H9 (cell line): ENCODE measurements around the gene FOXN4. TPM values are rescaled to one million over a fixed set of nuclear protein-coding genes. Genes with fewer than 3 reads are reported as not detected.

Experiments
- DNase-seq: peaks from one replicate; pipeline ENCODE4 v3.0.0-alpha.2; 2017
- H2AFZ ChIP-seq: one replicate; pipeline ENCODE4 v1.6.1; 2013; ENCODE audit warnings: mild to moderate bottlenecking, low read length, control low read depth, moderate library complexity
- H2AK5ac ChIP-seq: 2 replicates; pipeline ENCODE4 v1.6.1; 2013; ENCODE audit warnings: low read length, control low read depth, mixed read lengths; ENCODE audit not compliant: insufficient read length
- H2BK120ac ChIP-seq: one replicate; pipeline ENCODE4 v1.6.1; 2013; ENCODE audit warnings: low read depth, mild to moderate bottlenecking, low read length, control low read depth, inconsistent platforms; ENCODE audit not compliant: poor library complexity, severe bottlenecking
- H2BK12ac ChIP-seq: 2 replicates; pipeline ENCODE4 v1.6.1; 2013; ENCODE audit warnings: low read length, control low read depth, mixed read lengths, low read depth; ENCODE audit not compliant: insufficient read length
- H2BK15ac ChIP-seq: 2 replicates; pipeline ENCODE4 v1.6.1; 2013; ENCODE audit warnings: low read depth, low read length, control low read depth
- H2BK20ac ChIP-seq: one replicate; pipeline ENCODE4 v1.6.1; 2013; ENCODE audit warnings: low read depth, mild to moderate bottlenecking, low read length, control low read depth, inconsistent platforms; ENCODE audit not compliant: poor library complexity, severe bottlenecking
- H2BK5ac ChIP-seq: 2 replicates; pipeline ENCODE4 v1.6.1; 2013; ENCODE audit warnings: low read length, control low read depth, mixed read lengths; ENCODE audit not compliant: insufficient read length
- H3K14ac ChIP-seq: 2 replicates; pipeline ENCODE4 v1.6.1; 2013; ENCODE audit warnings: low read length, control low read depth; ENCODE audit not compliant: insufficient read depth
- H3K18ac ChIP-seq: 2 replicates; pipeline ENCODE4 v1.6.1; 2013; ENCODE audit warnings: low read depth, mild to moderate bottlenecking, mixed read lengths, low read length, control low read depth; ENCODE audit not compliant: insufficient read length
- H3K23ac ChIP-seq: 2 replicates; pipeline ENCODE4 v1.6.1; 2013; ENCODE audit warnings: low read length, control low read depth, mixed read lengths, low read depth; ENCODE audit not compliant: insufficient read length
- H3K23me2 ChIP-seq: 2 replicates; pipeline ENCODE4 v1.6.1; 2013; ENCODE audit warnings: low read depth, mild to moderate bottlenecking, mixed read lengths, low read length, control low read depth; ENCODE audit not compliant: insufficient read length, poor library complexity, severe bottlenecking
- H3K27ac ChIP-seq: 2 replicates; pipeline ENCODE4 v1.5.1; 2013; ENCODE audit warnings: low read length, control low read depth, mixed read lengths, low read depth; ENCODE audit not compliant: insufficient read length
- H3K27me3 ChIP-seq: 2 replicates; pipeline ENCODE4 v1.6.1; 2013; ENCODE audit warnings: low read length, control low read depth, inconsistent platforms; ENCODE audit not compliant: insufficient read depth
- H3K4ac ChIP-seq: 2 replicates; pipeline ENCODE4 v1.6.1; 2013; ENCODE audit warnings: low read depth, mild to moderate bottlenecking, control low read depth, inconsistent platforms, low read length, moderate library complexity
- H3K4me1 ChIP-seq: 2 replicates; pipeline ENCODE4 v1.6.1; 2013; ENCODE audit warnings: low read length, control low read depth, inconsistent platforms; ENCODE audit not compliant: insufficient read depth
- H3K4me2 ChIP-seq: 2 replicates; pipeline ENCODE4 v1.6.1; 2013; ENCODE audit warnings: low read length, control low read depth, mixed read lengths; ENCODE audit not compliant: insufficient read length, insufficient read depth
- H3K56ac ChIP-seq: 2 replicates; pipeline ENCODE4 v1.6.1; 2013; ENCODE audit warnings: low read depth, mild to moderate bottlenecking, mixed read lengths, low read length, control low read depth; ENCODE audit not compliant: insufficient read length
- H3K79me1 ChIP-seq: 2 replicates; pipeline ENCODE4 v1.6.1; 2013; ENCODE audit warnings: low read depth, mild to moderate bottlenecking, moderate library complexity, low read length, control low read depth, inconsistent platforms; ENCODE audit not compliant: insufficient read depth, poor library complexity, severe bottlenecking
- H3K79me2 ChIP-seq: 2 replicates; pipeline ENCODE4 v1.6.1; 2013; ENCODE audit warnings: low read length, control low read depth, inconsistent platforms; ENCODE audit not compliant: insufficient read depth
- H3K9ac ChIP-seq: 2 replicates; pipeline ENCODE4 v1.6.1; 2013; ENCODE audit warnings: low read length, control low read depth, mixed read lengths; ENCODE audit not compliant: insufficient read length; ENCODE audit errors: extremely low read depth
- H3K9me3 ChIP-seq: one replicate; pipeline ENCODE4 v1.6.1; 2013; ENCODE audit warnings: low read depth, low read length, inconsistent platforms; ENCODE audit not compliant: control insufficient read depth
- H3T11ph ChIP-seq: one replicate; pipeline ENCODE4 v1.6.1; 2013; ENCODE audit warnings: mild to moderate bottlenecking, low read length, control low read depth, inconsistent platforms
- H4K20me1 ChIP-seq: one replicate; pipeline ENCODE4 v1.6.1; 2013; ENCODE audit not compliant: control insufficient read depth, insufficient read length, insufficient read depth
- H4K5ac ChIP-seq: 2 replicates; pipeline ENCODE4 v1.6.1; 2013; ENCODE audit warnings: low read depth, mild to moderate bottlenecking, mixed read lengths, low read length, control low read depth; ENCODE audit not compliant: insufficient read length
- H4K8ac ChIP-seq: replicated peaks from 2 replicates; pipeline ENCODE4 v1.6.1; 2013; ENCODE audit warnings: low read length, control low read depth, mixed read lengths, low read depth; ENCODE audit not compliant: insufficient read length
- H4K91ac ChIP-seq: 2 replicates; pipeline ENCODE4 v1.6.1; 2013; ENCODE audit warnings: low read depth, mild to moderate bottlenecking, moderate library complexity, mixed read lengths, low read length, control low read depth; ENCODE audit not compliant: insufficient read length
- H3K27ac Mint-ChIP-seq, 3 experiments: 2 replicates in 2 of 3; 3 replicates in 1 of 3; pipeline ENCODE4 v1.8.0; 2020 to 2021; ENCODE audit warnings: mixed read lengths in 3 of 3, mild to moderate bottlenecking in 1 of 3, moderate library complexity in 1 of 3
- H3K27me3 Mint-ChIP-seq: 2 replicates; pipeline ENCODE4 v1.8.0; 2021; ENCODE audit warnings: low read depth, mild to moderate bottlenecking, moderate library complexity, mixed read lengths
- H3K36me3 Mint-ChIP-seq, 3 experiments: 2 replicates in 2 of 3; 3 replicates in 1 of 3; pipeline ENCODE4 v1.8.0; 2020 to 2021; ENCODE audit warnings: low read depth in 3 of 3, mixed read lengths in 3 of 3; ENCODE audit not compliant: insufficient read depth in 1 of 3
- H3K4me1 Mint-ChIP-seq, 2 experiments: 2 replicates each; pipeline ENCODE4 v1.8.0; 2020; ENCODE audit warnings: mixed read lengths in 2 of 2
- H3K4me3 Mint-ChIP-seq, 2 experiments: 2 replicates in 1 of 2; 3 replicates in 1 of 2; pipeline ENCODE4 v1.8.0; 2020 to 2021; ENCODE audit warnings: mild to moderate bottlenecking in 2 of 2, mixed read lengths in 2 of 2, moderate library complexity in 1 of 2
- H3K9me3 Mint-ChIP-seq, 2 experiments: 2 replicates in 1 of 2; 3 replicates in 1 of 2; pipeline ENCODE4 v1.8.0; 2020; ENCODE audit warnings: mild to moderate bottlenecking in 2 of 2, mixed read lengths in 2 of 2, moderate library complexity in 1 of 2
- WGBS: extraction: QIAGEN DNeasy Blood & Tissue Kit; methylation state at CpG from one replicate; pipeline ENCODE4 v1.1.7; 2013; ENCODE audit warnings: missing lambda C conversion rate, low lambda C conversion rate, mixed read lengths; ENCODE audit not compliant: insufficient read length; ENCODE audit errors: extremely low coverage; 5-methylcytosine and 5-hydroxymethylcytosine counted together
- total RNA-seq: library from RNA; stranded (reverse); gene quantifications from 2 replicates; pipeline ENCODE4 v1.2.1, GENCODE V29; 2021
- TF ChIP-seq, protein P1 (sequence below): fragments of 200-600 bp; sonication (generic); conservative IDR thresholded peaks from 3 replicates; pipeline ENCODE4 v1.8.0; 2021; ENCODE audit warnings: antibody characterized with exemption, mild to moderate bottlenecking

Gene FOXN4
- total RNA-seq, 1 experiment from 2014 or later = 0.39 TPM

DNA sequence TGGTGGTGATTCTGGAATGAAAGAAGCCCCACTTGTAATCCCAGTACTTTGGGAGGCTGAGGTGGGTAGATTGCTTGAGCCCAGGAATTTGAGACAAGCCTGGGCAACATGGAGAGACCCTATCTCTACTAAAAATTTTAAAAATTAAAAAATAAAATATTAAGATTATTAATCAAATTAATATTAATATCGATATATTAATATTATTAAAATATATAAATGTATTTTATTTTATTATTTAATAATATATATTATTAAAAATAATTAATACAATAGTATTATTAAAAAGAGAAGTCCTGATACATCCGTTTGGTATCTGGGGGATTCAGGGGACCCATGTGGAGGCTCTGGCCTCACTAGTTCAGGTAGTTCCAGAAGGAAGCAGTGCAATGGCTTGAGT lies 68.7 kb downstream of the FOXN4 start:
- no peak overlapping the region for H3K4me3 Mint-ChIP-seq
- Histone ChIP-seq H3K9ac (no peak overlapping the region), H3K9me3 (no peaks in the 10 kb centered on the region), H3K4ac (no peak overlapping the region), H3K27ac (no peak overlapping the region), H3K56ac (no peak overlapping the region), H2BK12ac (no peak overlapping the region), H3K79me2 (no peaks in the 10 kb centered on the region), H4K5ac (no peak overlapping the region), H3K23me2 (no peaks in the 10 kb centered on the region), H3K18ac (no peak overlapping the region), H2AK5ac (no peak overlapping the region), H2BK5ac (no peak overlapping the region), H4K8ac (no peak overlapping the region), H4K20me1 (peaks cover 4% of the 10 kb centered on the region), H3K79me1 (no peaks in the 10 kb centered on the region), H4K91ac (no peak overlapping the region), H3K14ac (no peak overlapping the region), H3T11ph (no peak overlapping the region), H2BK15ac (no peak overlapping the region), H3K27me3 (no peaks in the 10 kb centered on the region), H2AFZ (no peak overlapping the region), H3K4me2 (no peak overlapping the region), H2BK20ac (no peak overlapping the region), H3K23ac (no peak overlapping the region), H3K4me1 (no peaks in the 10 kb centered on the region), H2BK120ac (no peak overlapping the region)
- no peaks in the 10 kb centered on the region for H3K27me3 Mint-ChIP-seq
- WGBS = no CpG with 5 or more reads among the region's 2 CpGs
- DNase-seq = no peak
- H3K4me1 Mint-ChIP-seq = no peaks in the 10 kb centered on the region
- H3K9me3 Mint-ChIP-seq = no peaks in the 10 kb centered on the region
- peaks cover 0 to 34% (median 28%) of the 10 kb centered on the region in 3 experiments; a peak in 5 of 7 replicates for H3K36me3 Mint-ChIP-seq
- H3K27ac Mint-ChIP-seq = no peak overlapping the region
- TF ChIP-seq, protein P1, sequence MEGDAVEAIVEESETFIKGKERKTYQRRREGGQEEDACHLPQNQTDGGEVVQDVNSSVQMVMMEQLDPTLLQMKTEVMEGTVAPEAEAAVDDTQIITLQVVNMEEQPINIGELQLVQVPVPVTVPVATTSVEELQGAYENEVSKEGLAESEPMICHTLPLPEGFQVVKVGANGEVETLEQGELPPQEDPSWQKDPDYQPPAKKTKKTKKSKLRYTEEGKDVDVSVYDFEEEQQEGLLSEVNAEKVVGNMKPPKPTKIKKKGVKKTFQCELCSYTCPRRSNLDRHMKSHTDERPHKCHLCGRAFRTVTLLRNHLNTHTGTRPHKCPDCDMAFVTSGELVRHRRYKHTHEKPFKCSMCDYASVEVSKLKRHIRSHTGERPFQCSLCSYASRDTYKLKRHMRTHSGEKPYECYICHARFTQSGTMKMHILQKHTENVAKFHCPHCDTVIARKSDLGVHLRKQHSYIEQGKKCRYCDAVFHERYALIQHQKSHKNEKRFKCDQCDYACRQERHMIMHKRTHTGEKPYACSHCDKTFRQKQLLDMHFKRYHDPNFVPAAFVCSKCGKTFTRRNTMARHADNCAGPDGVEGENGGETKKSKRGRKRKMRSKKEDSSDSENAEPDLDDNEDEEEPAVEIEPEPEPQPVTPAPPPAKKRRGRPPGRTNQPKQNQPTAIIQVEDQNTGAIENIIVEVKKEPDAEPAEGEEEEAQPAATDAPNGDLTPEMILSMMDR = no peak
